ENCODE data around the gene FAM170B.

Gene FAM170B

DNA sequence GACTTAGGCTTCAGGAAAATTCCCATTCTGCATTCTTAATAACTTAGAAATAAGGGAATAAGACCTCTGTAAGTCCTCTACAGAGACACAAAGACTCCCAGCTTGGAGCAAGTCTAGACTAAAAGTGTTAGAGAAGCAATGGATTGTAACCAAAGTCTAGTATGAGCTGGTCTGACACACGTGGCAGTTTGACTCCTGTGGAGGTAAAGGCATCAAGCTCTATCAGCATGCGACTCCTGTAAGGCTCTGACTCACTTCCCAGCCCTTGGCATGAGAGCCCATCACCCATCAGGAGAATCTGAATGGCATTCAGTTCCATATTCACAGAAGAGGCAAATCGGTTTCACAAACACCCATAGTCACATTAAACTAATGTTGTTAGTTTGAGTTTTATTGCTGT lies 14.1 kb downstream of the FAM170B start:
- FAIRE-seq: no peak

DNA sequence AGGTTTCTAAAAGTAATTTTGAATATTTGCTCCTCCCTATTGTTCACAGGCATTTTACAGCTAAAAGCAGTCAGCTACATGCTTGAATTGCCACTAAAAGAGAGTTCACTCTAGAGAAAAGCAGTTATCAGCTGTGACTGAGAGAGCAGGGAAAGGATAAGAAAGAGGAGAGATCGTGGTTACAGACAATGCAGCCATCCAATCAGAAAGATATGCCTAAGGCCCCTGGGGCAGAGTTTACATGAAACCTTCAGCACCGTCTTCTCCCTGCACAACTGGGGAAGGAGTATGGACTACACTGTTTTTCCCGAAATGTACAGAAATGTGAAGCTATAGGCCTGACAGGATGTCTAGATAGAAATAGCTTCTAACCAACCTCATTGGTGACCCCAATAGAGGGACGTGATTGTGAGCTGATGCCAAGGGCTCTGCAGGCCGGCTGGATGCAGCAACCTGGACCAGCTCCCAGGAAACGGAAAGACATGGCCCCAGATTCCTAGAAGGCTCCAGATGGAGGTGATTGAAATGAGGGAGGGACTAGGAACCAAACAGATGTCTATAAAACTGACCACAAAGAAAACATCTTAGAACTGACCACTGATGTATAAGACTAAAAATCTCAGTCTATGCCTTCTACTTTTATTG lies 15.3 kb downstream of the FAM170B start:
- no peak for FAIRE-seq

- no peak for FAIRE-seq
Measured at GRCh38 chr10:49117376-49118070, 16.3 kb downstream of the FAM170B start.

GRCh38 chr10:49116509-49117375 lies 17.1 kb downstream of the FAM170B start:
- no peak for FAIRE-seq

DNA sequence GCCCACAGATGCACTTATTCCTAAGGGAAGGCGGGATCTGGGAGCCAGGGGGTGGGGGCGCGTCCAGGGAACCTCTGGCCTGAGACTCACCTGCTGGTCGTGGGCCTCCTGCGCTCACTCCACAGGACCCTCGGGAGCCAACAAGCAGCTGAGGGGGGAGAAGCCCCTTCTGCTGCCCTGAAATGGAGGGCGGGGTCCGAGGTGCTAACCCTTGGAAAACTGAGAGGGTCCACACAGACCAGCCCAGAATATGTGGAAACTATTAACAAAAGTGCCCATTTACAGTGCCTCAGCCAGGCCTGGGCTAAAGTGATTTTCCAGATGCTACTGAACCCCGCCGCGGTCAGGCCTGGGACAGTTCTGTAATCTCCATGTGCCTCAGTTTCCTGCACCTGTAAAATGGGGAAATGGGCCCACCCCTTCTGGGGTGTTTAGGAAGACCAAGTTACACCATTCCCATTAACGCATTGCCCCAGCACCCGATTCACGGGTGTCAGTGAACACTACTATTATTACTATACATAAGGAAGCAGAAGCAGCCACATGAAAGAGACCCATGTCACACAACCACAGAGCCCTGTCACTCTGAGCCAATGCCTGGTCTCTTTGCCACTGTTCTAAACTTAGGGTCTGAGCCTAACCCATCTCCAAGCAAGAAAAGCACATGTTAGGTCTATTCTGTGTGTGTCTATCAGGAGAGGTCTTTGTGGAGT lies 17.9 kb downstream of the FAM170B start:
- no peak for FAIRE-seq

DNA sequence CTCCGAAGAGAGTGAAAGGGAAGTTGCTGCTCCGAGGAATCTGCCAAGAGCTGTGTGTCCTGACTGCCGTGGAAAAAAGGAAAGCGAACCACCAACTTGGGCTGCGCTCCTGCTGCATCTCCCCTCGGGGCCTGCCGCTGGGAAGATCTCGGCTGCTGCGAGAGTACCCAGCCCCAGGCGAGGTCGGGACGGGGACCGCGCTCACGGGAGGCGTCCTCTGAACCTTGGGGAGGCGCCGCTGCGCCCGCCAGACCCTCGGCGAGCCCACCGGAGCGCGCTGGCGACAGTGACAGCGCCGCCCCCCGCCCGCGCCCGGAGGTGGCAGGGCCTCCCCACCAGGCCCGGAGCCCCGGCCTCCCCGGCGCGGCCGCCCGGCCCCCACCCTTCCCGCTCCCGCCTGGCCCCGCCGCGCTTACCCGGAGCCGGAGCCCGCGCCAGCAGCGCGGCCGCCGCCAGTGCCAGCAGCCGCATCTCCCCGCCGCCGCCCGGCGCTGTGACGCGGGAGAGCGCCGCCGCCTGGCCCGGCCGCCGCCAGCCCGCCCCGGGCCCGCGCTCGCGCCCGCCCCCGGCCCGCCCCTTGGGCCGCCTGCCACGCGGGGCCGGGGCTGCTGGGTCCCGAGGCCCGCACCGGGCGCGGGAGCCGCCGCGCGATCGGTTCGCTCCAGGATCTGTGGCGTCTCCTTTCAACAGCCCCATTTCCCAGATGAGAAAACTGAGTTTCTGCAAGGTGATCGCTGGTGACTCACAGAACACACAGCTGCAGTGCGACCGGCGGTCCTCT lies 18.6 kb downstream of the FAM170B start, which contains the start of gene VSTM4:
Gene VSTM4 (minus strand): TSS at position 508 of the 781 bp plus-strand sequence. CDS start 37 bp downstream, at position 471.
- no peak for FAIRE-seq

GRCh38 chr10:49114718-49115014 lies 19.2 kb downstream of the FAM170B start:
- no peak for FAIRE-seq

DNA sequence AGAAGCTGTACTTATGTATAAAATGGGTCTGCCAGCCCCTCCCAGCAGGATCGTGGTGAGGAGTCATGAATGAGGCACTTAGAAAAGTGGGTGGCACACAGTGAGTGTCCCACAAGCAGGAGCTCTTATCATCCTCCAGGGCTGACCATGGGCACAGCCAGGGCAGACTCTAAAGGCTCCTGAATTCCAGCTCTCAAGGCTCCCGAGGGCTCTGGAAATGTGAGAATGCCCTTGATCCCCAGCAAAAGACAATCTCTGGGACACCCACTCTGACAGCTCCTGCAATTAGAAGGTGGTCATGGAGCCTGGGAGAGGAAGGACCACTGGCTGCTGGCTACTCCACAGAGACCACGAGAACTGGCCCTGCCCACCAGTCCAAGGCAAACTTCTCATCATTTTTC lies 20.1 kb downstream of the FAM170B start:
- no peak for FAIRE-seq

DNA sequence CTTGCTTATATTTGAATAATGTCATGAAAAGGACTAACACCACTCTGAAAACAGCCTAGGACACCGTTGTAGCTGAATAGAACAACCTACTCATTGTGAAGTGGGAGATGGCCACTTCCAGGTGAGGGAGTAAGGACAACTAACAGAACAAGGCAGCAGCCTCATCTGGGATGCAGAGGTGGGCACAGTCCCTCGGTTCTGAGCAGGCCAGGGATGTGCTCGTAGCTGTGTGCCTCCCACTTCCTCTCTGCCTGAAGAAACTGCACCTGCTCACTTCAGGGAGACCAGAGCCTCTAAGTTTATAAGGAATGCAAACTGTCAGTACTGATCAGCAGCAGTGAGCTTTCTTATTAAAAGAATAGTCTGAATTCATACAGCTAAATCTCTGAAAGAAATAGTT lies 21.0 kb downstream of the FAM170B start:
- no peak for FAIRE-seq

DNA sequence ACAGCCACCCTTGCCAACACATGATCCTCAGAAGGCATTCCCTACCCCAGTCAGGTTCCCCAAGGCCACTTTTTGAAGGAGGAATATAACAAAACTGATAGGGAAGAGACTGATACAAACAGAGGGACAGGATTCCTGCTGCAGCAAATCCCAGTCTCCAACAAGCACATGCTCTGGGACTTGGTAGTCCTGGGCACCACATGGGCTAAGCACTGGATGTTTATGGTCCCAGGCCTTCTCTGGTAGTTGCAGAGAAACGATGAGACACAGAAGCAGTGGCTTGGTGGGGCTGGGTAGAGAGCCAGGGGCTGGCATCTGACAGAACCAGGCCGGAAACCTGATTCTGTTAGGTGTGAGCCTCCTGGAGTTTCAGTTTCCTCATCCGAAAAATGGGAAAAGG lies 21.7 kb downstream of the FAM170B start:
- no peak for FAIRE-seq

DNA sequence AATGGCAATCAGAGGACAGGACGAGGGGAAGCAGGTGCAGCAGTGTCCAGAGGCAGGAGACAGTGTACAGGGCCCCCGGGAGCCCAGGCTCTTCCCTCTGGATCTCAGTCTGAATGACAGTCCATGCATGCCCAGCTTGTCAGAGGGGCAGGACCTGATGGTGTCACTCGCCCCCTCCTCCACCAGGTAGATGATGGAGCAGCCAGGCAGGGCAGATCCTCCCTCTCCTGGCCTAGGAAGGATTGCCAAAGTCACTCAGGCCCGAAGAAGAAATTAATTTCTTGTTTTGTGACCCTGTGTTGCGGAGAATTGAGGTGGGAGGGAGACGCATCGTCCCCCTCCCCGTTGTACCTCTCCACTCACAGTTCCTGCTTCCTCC lies 22.5 kb downstream of the FAM170B start:
- no peak for FAIRE-seq

- no peak for FAIRE-seq
Measured at GRCh38 chr10:49110684-49111319, 23.0 kb downstream of the FAM170B start.

DNA sequence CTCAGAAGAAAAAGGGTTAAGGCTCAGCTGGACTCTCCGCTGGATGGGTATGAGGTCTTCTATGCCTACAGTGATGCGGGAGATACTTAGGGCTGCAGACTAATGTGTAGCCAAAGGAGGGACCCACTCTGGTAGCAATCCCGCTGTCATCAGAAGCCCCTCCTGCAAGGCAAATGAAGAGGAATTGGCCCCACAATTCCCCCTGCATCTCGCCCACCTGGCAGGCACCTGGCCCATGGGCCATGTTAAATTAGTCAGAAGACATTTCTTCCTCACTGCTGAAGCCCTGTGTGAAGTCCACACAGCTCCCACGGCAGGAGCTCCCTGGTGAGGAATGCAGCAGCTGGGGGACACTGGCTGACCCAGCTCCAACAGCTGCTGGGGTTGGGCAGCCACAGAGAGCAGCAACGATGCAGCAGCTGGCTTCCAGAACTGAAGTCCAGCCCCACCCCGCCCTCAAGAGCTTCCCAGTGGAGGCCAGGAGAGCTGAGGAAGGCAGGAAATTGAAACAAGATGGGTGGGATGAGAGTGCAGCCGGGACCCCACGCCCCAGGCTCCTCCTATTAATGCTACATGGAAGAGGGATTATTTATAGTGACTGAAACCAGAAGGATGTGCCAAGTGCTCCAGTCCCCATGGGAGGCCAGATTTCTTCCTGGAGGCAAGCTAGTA lies 24.0 kb downstream of the FAM170B start:
- no peak for FAIRE-seq

DNA sequence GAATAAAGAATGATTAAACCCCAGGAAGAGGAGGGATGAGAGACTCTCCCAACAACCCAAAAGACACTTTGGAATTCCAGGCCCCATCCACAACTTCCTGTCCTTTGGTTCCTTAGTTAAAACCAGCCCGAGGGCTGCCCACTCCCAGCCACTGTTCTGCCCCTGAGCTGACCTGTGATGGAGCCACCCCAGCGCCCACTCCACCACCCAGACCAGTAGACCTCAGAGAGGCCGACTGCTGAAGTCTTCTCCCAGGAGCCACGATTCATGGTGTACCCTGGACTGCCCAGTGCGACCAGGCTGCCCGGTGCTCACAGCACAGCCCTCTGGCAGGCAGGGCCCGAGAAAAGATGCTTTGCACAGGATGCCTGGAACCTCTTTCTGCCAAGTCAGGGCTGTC lies 25.2 kb downstream of the FAM170B start:
- no peak for FAIRE-seq

DNA sequence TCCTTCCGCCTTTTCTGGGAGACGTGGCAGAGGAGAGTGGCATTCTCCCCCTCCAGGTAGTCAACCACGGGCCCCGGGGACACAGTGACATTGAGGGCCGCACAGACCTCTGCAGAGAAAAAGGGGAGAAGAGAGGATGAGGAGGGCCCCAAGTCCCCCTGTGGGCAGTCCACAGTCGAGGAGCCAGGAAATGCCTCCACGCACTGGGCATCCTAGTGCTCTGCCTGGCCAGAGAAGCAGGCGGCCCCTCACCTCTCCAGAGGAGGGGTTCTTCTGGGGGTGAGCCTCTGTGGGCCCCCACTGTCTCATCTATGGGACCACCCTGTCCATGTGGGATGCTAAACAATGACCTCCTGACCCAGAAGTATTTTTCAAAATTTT lies 25.9 kb downstream of the FAM170B start:
- FAIRE-seq: no peak

DNA sequence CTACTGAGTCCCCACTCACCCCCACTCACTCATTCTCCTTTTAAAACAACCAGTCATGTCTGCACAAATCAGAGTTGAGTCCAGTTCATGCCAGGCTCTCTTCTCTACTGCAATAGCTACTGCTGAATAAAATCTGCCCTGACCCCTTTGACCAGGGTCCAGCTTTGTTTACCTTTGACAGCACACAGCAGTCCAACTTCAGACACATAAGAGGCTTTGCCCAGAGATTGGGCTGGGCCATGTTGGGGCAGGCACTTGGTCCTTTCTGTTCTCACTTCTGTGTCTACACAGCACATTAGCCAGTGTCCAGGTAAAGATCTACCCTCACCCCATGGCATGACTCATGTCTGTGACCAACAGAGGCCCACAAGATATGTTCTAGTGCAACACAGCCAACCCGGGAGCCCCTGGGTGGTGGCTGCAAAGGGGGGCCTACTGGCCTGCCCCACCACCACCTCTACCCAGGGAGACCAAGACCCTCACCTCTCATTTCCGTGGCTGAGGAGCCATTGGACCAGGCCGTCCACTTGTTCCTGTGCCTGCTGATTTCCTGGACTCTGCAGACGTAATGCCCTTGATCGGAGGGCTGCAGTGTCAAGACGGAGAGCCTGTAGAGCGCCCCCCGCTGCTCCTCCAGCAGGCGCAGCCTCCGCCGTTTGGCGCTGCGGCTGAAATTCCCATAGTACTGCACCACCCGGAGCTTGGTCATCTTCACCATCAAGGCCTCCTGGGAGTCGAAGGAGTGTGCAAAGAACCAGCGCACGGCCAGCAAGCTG lies 26.5 kb downstream of the FAM170B start:
- no peak for FAIRE-seq

GRCh38 chr10:49106451-49106850 lies 27.4 kb downstream of the FAM170B start:
- FAIRE-seq: no peak

DNA sequence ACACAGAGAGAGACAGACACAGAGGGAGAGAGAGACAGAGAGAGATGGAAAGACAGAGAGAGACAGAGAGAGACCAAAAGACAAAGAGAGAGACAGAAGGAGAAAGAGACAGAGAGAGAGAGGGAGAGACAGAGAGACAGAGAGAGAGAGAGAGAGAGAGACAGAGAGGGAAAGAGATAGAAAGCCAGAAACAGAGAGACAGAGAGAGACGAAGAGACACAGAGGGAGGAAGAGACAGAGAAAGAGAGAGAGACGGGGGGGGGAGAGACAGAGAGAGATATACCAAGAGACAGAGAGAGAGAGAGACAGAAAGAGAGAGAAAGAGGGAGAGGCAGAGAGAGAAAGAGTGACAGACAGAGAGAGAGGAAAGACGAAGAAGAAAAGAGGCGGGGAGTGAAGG lies 28.7 kb downstream of the FAM170B start:
- no peak for FAIRE-seq

GRCh38 chr10:49104323-49104722 lies 29.5 kb downstream of the FAM170B start:
- FAIRE-seq: no peak

DNA sequence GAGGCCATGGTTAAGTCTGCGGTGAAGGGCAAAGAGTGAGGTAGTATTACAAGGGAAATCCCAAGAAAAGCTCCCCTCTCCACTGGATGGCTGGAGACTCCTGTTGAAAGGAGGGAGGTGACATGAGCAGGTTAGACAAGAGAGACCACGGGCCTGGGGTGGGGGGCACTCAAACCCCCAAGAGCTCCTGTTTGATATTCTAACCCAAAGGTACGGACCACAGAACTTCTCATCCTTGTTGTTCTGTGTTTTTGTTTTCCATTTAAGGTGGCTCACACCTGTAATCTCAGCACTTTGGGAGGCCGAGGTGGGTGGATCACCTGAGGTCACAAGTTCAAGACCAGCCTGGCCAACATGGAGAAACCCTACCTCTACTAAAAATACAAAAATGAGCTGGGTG lies 30.1 kb downstream of the FAM170B start:
- no peak for FAIRE-seq

GRCh38 chr10:49099046-49099445 lies 34.8 kb downstream of the FAM170B start:
- no peak for FAIRE-seq

Data from colon (tissue), 2 donors.